HG02973 (cell line): ENCODE results near the gene JAK3.
A peak's percentile ranks its signal among the peaks of the same experiment; 100 is the strongest.
"Not testable (repeated sequence)": the region's sequence is repeated elsewhere in the genome, so short reads cannot be mapped to it uniquely, and the experiment has no call there.

Experiments used
- ATAC-seq: cut with Tn5 transposase; IDR thresholded peaks from one replicate; pipeline ENCODE4 v1.9.1; 2021; ENCODE audit warnings: moderate library complexity; ENCODE audit not compliant: unreplicated experiment

Gene JAK3

GRCh38 chr19:17847538-17848366 lies at the start of gene JAK3:
TSS of gene JAK3 (minus strand) at chr19:17847982. CDS start at chr19:17844417, 3,565 bp downstream.
- peak; percentile 52 for ATAC-seq

GRCh38 chr19:17893766-17894165 lies 46.0 kb upstream of the JAK3 start:
- ATAC-seq = no peak

GRCh38 chr19:17889609-17890214 lies 41.9 kb upstream of the JAK3 start:
- no peak for ATAC-seq

GRCh38 chr19:17888260-17888659 lies 40.5 kb upstream of the JAK3 start:
- no peak for ATAC-seq

DNA sequence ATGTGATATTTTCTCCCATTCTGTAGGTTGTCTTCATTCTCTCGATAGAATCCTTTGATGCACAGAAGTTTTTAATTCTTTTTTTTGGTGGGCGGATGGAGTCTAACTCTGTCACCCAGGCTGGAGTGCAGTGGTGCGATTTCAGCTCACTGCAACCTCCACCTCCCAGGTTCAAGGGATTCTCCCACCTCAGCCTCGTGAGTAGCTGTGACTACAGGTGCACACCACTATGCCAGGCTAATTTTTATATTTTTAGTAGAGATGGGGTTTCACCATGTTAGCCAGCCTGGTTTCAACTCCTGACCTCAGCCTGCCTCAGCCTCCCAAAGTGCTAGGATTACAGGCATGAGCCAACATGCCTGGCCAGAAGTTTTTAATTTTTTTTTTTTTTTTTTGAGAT lies 39.4 kb upstream of the JAK3 start:
- not testable (repeated sequence) for ATAC-seq

DNA sequence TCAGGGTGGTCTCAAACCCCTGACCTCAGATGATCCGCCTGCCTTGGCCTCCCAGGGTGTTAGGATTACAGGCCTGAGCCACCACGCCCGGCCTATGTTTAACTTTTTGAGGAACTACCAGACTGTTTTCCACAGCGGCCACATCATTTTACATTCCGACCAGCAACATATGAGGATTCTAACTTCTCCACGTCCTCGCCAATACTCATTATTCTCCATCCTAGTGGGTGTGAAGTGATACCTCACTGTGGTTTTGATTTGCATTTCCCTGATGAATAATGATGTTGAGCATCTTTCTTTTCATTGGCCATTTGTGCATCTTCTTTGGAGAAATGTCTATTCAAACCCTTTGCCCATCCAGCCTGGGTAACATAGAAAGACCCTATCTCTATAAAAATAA lies 38.7 kb upstream of the JAK3 start:
- ATAC-seq = no peak

- ATAC-seq = no peak
These were observed 36.0 kb upstream of the JAK3 start for GRCh38 chr19:17883627-17884410.

DNA sequence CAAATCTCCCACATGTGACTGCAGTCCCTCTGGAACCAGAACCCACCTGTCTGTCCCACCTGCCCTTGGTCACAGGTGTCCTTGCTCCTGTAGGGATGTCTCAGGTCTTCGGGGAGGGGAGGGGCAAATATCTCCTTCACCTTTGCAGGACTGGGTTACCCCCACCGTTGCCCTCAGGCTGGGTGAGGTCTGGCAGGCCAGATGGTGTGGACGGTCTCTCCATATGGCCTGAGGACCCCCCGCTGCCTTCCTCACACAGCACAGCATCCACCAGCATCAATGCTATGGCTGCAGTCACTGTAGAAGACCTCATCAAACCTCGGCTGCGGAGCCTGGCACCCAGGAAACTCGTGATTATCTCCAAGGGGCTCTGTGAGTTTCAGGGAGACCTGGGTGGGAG lies 33.9 kb upstream of the JAK3 start:
- ATAC-seq = no peak

DNA sequence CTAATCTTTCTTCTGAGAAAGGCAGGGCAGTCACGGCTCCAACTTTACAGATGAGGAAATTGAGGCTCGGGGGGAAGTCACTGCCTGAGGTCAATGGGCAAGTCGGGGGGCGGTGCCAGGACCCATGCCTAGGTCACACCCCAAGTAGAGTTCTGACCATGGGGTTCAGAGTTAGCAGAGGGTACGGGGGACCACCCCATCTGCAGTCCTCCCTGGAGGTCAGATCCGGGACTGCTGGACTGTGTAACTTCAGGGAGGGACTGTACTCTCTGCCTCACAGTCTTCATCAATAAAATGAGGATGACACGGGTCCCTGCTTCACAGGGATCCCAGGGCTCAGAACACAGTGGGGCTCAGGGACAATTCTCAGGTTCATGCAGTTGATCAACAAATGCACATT lies 31.7 kb upstream of the JAK3 start:
- no peak for ATAC-seq

DNA sequence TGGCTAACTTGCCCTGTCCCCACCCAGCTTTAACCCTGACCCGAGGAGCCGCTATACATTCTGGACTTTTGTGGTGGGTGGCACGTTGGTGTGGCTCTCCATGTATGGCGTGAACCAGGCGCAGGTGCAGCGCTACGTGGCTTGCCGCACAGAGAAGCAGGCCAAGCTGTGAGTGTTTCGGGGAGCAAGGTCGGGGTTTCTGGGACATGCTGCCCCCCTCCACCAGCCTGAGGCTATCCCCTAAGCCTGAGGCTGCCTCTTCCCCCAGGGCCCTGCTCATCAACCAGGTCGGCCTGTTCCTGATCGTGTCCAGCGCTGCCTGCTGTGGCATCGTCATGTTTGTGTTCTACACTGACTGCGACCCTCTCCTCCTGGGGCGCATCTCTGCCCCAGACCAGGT lies 29.9 kb upstream of the JAK3 start:
- ATAC-seq = no peak

DNA sequence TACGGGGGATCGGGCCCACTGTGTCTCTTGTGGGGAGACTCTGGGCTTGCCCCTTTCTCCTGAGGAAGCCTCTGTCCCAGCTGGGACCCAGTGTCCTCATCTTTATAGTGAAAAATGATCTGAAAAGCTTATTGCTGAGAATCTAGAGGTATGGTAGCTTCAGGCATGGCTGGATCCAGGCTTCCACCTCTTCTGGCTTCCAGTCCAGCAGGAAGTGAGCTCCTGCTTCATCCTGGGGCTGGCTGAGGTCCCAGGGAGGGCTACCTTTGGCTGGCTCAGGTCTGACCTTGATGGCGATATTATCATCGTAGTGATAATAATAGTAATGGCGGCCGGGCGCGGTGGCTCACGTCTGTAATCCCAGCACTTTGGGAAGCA lies 27.0 kb upstream of the JAK3 start:
- ATAC-seq = no peak

GRCh38 chr19:17873786-17874757 lies 26.3 kb upstream of the JAK3 start:
- no peak for ATAC-seq

- no peak for ATAC-seq
These were observed 24.6 kb upstream of the JAK3 start for GRCh38 chr19:17872251-17873001.

DNA sequence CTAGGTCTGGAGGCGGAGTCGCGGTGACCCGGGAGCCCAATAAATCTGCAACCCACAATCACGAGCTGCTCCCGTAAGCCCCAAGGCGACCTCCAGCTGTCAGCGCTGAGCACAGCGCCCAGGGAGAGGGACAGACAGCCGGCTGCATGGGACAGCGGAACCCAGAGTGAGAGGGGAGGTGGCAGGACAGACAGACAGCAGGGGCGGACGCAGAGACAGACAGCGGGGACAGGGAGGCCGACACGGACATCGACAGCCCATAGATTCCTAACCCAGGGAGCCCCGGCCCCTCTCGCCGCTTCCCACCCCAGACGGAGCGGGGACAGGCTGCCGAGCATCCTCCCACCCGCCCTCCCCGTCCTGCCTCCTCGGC lies 24.1 kb upstream of the JAK3 start, which contains the start of gene SLC5A5:
TSS of gene SLC5A5 (plus strand) at position 68 of the 373 bp plus-strand sequence. CDS start 375 bp downstream, outside the sequence.
- no peak for ATAC-seq

DNA sequence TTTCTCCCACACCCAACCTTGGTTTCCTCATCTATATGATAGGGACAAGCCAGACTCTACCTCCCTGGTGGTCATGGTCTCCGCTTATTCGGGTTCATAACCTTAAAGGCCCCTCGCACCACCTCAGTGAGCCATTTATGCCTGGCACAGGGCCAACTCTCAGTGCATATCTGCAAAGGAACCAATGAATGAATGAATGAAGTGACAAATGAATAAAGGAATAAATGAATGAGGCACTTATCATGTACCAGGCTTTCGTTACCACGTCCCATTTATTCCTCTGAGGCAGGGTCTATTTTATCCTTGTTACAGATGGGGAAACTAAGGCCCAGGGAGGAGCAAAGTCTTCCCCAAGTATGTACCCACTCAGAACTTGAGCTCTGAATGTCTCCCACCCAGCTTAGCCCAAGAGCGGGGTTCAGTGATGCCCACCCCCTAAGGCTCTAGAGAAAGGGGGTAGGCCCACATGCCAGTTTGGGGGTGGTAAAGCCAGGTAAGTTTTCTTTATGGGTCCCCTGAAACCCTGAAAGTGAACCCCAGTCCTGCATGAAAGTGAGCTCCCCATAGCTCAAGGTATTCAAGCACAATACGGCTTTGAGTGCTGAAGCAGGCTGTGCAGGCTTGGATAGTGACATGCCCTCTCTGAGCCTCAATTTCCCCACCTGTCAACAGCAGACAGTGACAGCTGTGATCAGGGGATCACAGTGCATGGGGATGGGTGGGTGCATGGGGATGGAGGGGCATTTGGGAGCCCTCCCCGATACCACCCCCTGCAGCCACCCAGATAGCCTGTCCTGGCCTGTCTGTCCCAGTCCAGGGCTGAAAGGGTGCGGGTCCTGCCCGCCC lies 23.5 kb upstream of the JAK3 start:
- ATAC-seq = no peak

DNA sequence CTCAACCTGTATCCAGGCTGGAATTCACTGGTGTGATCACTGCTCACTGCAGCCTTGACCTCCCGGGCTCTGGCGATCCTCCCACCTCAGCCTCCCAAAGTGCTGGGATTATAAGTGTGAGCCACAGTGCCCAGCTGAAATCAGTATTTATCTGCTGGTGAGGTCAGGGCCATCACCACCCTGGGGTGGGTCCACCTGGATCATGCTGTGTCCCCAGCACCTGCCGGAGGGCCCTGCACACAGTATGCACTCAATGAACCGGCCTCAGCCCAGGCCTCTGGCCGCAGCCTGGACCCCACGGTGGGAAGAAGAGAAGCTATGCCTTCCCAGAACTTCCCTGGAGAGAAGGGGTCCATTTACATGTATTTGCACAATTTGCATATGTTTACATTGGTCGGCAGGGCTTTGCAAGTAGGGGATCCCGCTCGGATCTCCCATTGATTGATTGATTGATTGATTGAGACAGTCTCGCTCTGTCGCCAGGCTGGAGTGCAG lies 21.4 kb upstream of the JAK3 start:
- ATAC-seq = no peak

- no peak for ATAC-seq
These were observed 20.9 kb upstream of the JAK3 start for GRCh38 chr19:17868669-17869068.

DNA sequence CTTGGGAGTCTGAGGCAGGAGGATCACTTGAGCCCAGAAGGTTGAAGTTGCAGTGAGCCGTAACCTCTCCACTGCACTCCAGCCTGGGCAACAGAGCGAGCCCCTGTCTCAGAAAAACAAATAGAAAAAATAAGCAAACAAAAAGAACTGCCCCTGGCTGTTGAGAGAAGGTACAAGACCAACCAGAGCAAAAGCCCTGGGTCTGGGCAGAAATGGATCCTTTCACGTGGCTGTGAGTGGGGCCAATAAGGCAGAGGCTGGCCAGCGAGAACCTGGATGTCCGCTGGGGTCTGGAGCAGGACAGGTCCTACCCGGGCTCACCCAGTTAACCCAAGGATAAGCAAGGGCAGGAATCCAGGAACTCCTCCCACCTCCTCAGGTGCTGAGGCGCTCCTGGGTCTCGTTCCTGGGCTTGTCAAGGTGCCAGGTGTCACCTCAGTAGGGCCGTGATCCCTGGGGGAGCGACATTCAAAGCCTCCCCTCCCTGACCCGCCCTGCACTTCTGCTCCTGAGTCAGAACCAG lies 19.2 kb upstream of the JAK3 start:
- ATAC-seq = no peak
